ENCODE data around the gene KLF1.

- TF ChIP-seq CTCF (IDR thresholded peaks at IDR 0.05 in 2 of 3, conservative IDR thresholded peaks at IDR 0.05 in 1 of 3; ENCODE audit: borderline replicate concordance in 1 of 3, insufficient read depth in 1 of 3, low read depth in 2 of 3, low read length in 2 of 3), result no peak
- TF ChIP-seq POLR2A (IDR thresholded peaks at IDR 0.05; ENCODE audit: borderline replicate concordance, extremely low read depth, insufficient read depth, insufficient read length), result no peak
- no peak for TF ChIP-seq EZH2phosphoT487 (IDR thresholded peaks at IDR 0.05; ENCODE audit: borderline replicate concordance)
- no peak for TF ChIP-seq POLR2AphosphoS5 (IDR thresholded peaks at IDR 0.05; ENCODE audit: low read depth, low read length)
- TF ChIP-seq SP1 (IDR thresholded peaks at IDR 0.05; ENCODE audit: low read depth), result no peak
- TF ChIP-seq, protein P1, sequence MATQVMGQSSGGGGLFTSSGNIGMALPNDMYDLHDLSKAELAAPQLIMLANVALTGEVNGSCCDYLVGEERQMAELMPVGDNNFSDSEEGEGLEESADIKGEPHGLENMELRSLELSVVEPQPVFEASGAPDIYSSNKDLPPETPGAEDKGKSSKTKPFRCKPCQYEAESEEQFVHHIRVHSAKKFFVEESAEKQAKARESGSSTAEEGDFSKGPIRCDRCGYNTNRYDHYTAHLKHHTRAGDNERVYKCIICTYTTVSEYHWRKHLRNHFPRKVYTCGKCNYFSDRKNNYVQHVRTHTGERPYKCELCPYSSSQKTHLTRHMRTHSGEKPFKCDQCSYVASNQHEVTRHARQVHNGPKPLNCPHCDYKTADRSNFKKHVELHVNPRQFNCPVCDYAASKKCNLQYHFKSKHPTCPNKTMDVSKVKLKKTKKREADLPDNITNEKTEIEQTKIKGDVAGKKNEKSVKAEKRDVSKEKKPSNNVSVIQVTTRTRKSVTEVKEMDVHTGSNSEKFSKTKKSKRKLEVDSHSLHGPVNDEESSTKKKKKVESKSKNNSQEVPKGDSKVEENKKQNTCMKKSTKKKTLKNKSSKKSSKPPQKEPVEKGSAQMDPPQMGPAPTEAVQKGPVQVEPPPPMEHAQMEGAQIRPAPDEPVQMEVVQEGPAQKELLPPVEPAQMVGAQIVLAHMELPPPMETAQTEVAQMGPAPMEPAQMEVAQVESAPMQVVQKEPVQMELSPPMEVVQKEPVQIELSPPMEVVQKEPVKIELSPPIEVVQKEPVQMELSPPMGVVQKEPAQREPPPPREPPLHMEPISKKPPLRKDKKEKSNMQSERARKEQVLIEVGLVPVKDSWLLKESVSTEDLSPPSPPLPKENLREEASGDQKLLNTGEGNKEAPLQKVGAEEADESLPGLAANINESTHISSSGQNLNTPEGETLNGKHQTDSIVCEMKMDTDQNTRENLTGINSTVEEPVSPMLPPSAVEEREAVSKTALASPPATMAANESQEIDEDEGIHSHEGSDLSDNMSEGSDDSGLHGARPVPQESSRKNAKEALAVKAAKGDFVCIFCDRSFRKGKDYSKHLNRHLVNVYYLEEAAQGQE (IDR thresholded peaks at IDR 0.05; ENCODE audit: low read depth), result no peak
- no peak for TF ChIP-seq EGR1 (IDR thresholded peaks at IDR 0.05; ENCODE audit: low read depth)
- no peak for TF ChIP-seq EZH2 (IDR thresholded peaks at IDR 0.05)
- TF ChIP-seq SIN3A (IDR thresholded peaks at IDR 0.05; ENCODE audit: low read depth), result no peak
- TF ChIP-seq ZBTB33 (IDR thresholded peaks at IDR 0.05; ENCODE audit: extremely low read depth, insufficient replicate concordance, low read length), result no peak
- TF ChIP-seq, protein P2, sequence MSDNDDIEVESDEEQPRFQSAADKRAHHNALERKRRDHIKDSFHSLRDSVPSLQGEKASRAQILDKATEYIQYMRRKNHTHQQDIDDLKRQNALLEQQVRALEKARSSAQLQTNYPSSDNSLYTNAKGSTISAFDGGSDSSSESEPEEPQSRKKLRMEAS (IDR thresholded peaks at IDR 0.05), result no peak
- TF ChIP-seq, protein P3, sequence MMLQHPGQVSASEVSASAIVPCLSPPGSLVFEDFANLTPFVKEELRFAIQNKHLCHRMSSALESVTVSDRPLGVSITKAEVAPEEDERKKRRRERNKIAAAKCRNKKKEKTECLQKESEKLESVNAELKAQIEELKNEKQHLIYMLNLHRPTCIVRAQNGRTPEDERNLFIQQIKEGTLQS (IDR thresholded peaks at IDR 0.05), result no peak
Measured at GRCh38 chr19:12866416-12867119, 20.4 kb downstream of the KLF1 start.
